Stimulated activated CD8-positive, alpha-beta memory T cell treated with anti-CD3 and anti-CD28 coated beads, Interleukin-4, amount 100 ng/mL, for 1 hour (primary cell): Measurements from ENCODE around the gene MPHOSPH6.
"Not testable (repeated sequence)": the region's sequence is repeated elsewhere in the genome, so short reads cannot be mapped to it uniquely, and the experiment has no call there.

Experiments used
- DNase-seq, 2 donors: peaks; one replicate each; pipeline ENCODE4 v3.0.0-alpha.2; 2020; ENCODE audit warnings: low read depth in 2 of 2, low spot score in 1 of 2

MPHOSPH6 gene, protein sequence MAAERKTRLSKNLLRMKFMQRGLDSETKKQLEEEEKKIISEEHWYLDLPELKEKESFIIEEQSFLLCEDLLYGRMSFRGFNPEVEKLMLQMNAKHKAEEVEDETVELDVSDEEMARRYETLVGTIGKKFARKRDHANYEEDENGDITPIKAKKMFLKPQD

DNA sequence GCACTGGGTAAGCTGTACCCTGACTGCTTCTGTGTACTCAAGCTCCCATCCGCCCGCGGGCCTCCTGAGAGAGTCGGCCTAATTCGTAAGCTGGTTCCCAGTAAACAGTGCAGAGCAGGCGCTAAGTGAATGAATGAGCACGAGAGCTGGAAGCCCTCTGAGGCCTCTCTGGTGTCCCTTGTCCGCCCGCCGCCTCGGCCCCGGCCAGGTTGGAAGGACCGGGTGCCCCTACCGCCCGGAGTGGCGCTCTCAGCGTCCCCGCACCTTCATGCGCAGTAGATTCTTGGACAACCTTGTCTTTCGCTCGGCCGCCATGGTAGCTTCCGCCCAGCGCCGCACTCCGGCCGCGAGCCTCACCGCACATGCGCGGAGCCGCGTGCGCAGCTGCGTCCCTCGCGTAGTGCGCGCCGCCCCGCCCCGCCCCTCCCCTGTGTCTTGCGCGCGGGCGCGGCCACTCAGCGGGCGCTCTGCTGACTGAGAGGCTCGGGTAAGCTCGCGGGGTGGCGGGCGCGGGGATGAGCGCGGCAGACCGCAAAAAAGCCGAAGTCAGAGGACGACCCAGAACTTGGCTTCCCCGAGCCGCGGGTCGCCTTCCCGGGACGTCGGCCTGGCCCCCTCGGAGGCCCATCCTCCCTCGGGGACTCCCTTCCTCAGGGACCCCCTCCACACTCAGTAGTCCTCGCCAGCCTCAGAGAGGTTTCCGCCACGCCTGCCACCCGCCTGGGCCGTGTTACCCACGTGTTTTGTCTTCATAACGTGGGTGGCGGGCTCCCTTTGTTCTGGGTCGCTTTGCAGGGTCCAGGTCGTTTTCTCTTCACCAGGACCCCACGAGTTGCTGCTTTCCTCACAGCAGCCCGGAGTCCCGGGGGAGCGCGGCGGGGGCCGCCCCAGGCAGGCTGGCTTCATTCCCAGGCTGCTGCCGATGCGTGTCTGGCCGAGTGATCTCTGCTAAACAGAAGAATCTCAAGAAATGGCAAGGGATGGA is at the start of gene MPHOSPH6:
TSS of gene MPHOSPH6 (minus strand) at position 364 of the 985 bp plus-strand sequence. CDS start at position 315, 49 bp downstream.
- peak; percentile 57 to 77 for DNase-seq

DNA sequence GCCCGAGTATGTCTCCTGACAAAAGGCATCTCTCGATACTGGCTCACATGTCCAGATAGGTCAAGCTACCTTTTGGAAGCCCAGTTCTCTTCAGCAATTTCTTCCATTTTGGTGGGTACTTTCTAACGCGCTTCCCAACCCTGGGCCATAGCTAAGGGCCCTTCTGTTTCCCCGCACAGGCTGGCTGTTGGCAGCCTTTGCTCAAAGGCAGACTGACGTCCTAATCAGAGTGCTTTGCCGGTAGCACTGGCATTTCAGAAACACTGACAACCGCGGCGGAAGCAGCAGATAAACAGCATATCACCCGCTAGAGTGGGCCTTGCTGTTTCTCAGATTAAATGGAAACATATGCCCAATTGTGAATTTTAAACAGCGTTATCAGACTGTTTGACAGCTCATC is 49.3 kb upstream of the MPHOSPH6 start:
- no peak for DNase-seq

DNA sequence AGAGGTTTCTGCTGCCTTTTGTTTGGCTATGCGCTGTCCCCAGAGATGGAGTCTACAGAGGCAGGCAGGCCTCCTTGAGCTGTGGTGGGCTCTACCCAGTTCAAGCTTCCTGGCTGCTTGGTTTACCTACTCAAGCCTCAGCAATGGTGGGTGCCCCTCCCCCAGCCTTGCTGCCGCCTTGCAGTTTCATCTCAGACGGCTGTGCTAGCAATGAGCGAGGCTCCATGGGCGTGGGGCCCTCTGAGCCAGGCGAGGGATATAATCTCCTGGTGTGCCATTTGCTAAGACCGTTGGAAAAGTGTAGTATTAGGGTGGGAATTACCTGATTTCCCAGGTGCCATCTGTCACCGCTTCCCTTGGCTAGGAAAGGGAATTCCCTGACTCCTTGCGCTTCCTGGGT is 39.3 kb upstream of the MPHOSPH6 start:
- DNase-seq: not testable (repeated sequence)

DNA sequence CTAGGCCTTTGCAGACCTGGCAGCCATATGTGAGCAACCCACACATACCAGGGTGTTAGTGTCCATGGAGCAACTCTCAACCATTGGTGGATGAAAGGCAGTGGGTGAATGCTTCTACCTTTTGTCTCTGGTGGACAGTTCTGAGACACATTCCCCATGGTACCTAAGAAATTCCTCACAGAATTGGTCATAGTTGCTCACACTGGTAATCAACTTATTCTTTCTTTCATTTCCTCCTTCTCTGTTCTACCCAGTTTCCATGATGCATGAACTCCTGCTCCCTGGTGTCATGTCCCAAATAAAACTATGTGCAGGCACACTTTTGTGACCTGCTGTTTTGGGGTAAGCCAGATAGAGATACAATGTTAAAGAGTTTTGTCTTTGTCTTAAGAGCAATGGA is 33.2 kb upstream of the MPHOSPH6 start:
- no peak for DNase-seq

DNA sequence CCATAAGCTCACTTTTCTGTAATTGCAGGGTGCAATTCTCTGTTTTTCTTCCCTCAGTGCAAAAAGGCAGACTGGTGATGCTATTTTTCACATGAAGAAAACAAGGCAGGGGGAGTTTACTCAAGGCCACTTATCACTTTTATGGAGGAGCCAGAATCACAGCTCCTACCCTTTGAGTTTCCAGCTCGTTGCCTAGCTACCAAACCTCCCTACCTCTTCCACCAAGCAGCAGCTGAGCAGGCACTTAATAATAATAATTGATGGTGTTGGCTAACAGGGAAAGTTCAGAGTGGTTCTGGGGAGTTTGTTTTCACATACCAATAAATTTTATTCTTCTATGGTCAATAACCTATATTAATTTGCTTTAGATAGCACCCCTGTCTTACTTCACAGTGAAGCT is 31.9 kb upstream of the MPHOSPH6 start:
- DNase-seq: no peak

DNA sequence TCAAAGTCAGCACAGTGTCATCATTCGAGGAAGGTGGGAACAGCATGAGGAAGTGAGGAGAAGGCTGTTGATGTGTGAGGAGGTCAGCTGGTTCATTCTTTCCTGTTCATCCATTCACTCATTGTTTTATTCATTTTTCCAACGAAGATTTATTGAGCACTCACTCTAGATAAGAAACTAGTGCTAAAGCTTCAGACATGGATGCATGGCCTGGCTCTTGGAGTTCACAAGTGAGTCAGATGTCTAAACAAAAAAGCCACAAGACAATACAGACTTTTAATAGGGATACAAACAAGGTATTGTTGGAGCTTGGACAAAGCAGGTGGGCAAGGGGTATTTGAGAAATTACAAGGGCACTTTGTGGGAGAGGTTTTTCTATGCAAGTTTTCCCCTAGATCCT is 31.3 kb upstream of the MPHOSPH6 start:
- no peak for DNase-seq

DNA sequence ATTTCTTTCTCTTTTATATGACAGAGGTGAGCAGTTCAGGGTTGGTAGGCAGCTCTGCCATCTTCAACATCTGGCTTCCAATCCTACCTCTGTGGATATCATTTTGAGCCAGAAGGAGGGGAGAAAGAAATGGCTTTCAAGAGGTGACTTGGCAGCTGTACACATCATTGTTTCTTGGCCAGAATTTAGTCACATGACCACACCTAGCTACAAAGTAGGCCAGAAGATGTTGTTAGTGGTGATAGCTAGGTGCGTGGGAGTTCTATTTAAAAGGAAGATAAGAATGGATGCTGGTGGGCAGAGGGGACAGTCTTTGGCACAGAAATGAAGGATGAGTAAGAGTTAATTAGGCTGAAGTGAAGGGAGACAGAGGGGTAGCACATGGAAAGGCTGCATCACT is 29.2 kb upstream of the MPHOSPH6 start:
- no peak for DNase-seq

DNA sequence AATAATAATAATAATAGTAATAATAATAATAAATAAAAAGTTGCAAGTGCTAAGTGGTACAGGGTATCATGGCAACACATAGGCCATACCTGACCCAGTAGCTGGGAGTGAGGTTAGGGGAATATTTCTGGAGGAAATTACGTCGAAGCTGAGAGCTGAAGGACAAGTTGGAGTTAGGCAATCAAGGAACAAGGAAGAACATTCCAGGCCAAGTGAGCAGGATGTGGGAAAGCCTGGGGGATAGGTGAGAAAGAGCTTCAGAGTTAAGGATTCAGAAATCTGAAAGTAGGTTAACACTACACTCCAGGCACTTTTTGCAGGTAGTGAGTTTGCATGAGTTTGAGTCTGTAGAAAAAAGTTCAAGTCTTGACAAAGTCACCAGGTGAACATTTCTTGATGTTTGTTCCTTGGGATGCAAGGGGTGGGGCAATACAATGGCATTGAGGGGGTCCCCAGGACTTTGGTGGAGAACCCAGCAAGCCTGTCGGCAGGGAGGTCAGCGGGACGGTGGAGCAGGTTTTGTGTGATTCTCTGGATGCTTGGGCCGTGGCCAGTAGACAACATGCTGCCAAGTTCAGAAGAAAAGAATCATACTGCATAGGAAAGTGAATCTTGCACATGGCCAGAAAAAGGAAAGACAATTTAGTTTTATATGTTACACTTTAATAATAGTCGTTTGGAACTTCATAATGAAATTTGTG is 27.7 kb upstream of the MPHOSPH6 start:
- DNase-seq: no peak

DNA sequence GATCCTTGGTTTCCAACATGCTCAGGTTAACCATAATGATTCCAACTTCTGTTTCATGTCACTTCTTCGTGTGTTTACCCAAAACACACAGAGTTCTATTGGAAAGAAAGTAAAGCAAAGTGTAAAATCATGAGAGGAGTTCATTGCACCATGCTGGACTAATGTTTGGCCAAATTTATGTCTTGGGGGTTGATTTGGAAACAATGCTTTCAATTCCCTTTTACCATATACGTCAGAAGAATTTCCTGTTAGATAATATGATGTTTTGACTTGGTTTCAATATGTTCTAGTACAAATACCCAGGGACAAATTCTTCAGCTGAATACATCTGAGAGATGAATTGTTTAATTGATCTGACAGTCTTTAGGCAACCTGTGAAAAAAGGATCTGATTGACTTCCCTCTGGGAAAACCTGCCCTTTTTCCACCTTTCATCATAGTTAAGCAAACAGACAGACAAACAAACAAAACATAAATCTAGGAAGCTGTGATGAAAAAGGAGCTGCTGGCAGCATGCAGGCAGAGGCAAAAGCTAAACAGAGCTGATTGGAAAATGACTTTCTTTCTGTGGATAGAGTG is 26.0 kb upstream of the MPHOSPH6 start:
- DNase-seq: no peak

DNA sequence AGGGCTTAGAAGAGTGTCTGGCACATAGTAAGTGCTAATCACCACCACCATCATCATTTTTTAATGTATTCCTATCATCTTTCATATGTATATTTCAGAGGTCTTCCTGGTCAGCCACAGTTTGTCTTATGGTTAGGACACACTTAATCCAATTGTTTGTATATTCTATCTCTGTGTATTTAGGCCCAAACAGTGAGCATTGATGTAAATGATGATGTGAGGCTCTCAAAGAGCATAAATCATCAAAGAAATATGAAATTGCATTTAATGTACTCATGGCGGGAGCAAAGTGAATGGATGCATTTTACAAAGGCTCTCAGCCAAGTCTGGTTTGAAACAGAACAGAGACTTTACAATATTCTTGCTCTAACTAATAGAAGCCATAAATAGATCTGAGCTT is 24.1 kb upstream of the MPHOSPH6 start:
- DNase-seq: no peak

DNA sequence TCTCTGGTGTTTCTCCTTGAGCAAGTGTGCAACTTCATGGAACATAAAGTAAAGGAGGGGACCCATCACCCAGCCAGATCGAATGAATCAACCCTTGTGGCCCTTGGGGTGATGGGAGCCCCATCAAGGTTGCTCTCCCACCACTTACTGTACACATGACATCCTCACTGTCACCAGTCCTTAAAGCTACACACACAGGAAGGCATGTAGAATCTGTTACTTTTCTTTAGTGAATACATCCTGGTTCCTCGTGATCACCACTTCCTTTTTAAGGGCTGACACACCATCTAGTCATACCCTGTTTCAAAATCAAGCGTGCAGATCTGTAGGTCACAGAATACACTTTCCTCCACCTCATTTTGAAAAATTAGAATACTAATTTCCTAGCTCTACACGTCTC is 22.6 kb upstream of the MPHOSPH6 start:
- no peak for DNase-seq

DNA sequence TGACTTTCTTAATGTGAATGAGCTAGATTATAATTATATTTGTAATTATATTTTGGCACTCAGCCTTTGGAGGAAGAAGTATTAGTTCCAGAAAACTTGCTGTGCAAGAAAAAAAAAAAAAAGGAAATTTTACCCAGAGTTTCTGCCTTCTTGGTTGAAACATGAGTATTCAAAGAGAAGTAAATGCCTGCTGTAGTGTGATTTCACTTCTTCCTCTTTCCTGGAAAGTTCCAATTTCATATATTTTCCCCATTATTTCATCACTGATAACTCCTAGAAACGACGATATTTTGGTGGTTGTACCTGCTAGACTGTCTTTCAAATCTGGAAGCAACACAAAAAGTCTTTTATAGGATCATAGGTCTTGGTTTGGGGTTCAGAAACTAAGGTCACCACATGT is 20.4 kb upstream of the MPHOSPH6 start:
- no peak for DNase-seq

DNA sequence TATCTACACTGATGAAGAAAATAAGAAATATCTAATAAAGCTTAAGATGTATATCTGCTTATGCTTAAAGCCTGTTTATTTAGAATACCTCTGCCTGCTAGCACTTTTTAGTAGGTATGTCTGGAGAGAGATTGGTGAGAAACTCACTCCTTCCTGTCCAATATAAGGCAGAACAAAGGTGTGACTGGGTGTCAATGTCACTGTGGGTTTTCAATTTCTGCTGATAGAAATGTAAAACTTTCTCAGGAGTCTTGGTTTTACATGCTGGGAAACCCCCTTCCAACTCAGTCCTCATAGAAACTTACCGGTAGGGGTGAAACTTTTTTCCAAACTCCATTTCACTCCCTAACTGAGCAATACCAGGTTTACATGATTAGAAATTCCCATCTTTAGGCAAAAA is 17.8 kb upstream of the MPHOSPH6 start:
- DNase-seq: no peak

DNA sequence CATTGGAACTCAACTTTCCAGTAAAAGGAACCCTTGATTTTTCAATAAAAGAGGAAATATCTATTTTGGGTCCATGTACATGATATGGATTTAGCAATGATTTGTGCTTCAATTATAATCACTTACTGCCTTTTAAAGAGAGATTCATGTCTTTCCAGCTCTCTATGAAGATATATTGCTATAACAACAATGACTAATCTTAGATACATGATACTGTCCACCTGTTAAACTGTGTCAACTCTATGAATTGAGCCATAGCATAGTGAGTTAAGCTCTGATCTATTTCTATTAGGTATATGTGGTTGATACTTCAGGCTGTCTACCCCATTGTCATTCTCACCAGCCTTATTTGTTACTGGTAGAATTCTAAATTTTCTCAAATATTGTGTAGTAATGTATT is 15.0 kb upstream of the MPHOSPH6 start:
- no peak for DNase-seq

DNA sequence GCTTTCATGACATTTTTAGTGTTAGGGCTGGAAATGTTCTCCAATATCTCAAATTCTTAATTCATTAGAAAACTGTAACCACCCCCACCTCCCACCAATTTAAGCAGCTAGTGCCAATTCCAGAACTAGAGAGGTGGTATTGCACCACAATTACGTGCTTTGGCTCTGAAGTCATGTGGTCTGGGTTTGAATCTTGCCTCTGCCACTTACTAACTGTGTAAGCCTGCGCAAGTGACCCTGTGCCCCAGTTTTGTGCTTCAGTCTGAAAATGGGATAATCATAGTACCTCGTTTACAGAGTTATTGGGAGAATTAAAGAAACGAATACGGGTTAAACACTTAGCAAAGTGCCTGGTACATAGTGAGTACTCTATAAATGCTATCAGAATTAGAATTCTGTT is 14.2 kb upstream of the MPHOSPH6 start:
- no peak for DNase-seq

DNA sequence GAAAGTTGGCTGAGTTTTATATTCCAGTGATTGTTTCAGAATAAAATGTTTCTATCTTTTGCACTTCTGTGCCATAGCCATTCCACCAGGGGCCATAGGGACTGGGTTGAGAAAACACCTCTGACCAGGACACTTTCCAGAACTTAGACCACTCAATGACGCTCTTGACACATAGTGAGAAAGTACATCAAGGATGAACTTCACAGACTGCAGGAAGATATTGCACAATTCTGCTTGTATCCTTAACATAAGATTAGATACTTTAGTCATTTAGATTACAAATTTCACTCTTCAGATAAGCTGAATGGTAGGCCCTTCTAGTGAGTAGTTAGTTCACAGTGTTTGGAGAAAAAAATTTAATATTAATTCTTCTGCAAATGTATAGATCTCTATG is 13.0 kb upstream of the MPHOSPH6 start:
- no peak for DNase-seq

DNA sequence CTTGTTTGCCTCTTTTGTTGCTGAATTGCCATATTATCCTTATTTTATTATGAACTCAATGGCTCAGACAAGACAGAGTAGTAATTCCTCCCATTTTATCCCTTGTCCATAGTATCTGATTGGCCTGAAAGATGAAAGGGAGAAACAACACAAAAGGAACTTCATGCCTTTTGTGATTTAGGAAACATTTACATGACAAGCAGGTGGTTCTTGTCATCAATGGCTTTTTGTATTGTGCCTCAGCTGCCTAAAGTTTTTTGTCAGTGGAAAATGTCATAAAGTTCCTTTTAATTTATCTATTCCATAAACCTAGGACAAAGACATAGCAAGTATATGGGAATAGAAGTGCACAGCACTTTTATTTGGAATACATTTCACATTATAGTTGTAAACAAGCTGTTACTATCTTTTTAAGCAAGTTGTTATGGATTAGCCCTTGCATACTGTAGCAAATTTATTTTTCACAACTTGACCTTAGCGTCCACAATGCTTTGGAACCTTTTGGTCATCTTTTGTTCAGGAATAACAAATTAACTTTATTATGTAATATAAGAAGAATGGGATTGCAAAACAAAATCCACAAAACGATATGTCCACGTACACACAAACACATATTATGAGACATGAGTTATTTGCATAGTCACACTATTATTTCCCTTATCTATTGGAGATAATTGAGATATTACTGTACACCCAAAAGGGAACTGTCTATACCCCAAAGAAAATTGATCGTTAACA is 12.4 kb upstream of the MPHOSPH6 start:
- DNase-seq: no peak

DNA sequence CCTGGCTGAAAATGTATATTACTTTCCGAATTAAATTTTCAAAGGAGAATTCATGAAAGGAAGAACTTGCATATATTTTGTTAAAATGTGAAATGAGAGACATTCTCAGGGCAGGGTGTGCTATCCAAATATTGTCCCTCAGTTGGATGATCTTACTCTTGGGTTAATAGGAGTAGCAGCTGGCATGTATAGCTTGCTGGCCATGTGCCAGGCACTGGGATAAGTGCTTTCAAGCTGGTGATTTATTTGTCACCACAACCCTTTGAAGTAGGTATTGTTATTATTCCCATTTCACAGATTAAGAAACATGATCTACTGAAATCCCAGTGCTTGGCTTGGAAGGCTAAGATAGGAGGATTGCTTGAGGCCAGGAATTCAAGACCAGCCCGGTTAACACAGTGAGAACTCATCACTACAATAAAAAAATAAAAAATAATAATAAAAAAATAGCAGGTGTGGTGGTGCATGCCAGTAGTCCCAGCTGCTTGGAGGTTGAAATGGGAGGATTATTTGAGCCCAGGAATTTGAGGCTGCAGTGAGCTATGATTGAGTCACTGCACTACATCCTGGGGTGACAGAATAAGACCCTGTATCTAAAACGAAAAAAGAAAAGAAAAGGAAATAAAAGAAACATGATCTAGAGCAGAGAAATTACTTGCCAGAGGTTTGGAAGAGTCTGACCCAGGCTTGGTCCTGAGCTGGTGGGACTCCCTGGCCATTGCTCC is 11.6 kb upstream of the MPHOSPH6 start:
- no peak for DNase-seq

DNA sequence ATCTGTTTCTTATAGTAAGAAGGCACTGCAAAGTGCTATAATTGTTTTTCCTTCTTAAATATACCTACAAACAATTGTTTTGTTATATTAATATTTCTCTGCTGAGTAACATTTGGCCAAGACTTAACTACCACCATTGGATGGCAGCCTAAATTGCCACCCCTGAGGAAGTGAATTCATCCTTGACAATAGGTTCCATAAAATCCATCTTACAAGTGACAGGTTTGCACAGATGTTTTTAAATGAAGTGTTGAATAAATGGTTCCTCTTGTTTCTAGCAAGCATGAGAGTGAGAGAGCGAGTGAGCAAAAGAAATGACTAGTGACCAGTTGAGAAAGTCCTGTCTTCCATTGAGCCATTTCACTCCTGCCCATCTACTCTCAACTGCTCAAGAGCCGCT is 8.3 kb upstream of the MPHOSPH6 start:
- DNase-seq: no peak

DNA sequence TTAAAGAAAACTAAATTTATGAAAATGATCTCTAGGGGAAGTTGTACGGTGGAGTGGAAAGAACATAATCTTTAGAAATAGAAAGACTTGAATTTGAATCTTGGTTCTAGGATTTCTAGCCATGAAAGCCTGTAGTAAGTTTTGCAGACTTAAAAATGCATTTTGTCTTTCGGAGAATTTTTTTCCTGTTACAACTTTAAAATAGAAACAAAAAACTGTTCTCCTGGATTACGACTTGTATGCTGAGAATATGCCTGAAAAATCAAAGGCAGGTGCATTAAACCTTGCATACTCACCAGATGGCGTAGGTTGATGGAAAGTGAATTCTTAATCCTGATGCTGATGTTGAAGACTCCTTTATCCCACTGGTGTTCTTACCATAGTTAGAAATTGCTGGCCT is 7.5 kb upstream of the MPHOSPH6 start:
- DNase-seq: no peak
